SK-N-SH treated with all-trans-retinoic acid at 6 μM for 48 hours (cell line): Measurements from ENCODE around the gene MAN2B1.

Experiments
- ATAC-seq: fragments of 200-7000 bp; cut with Tn5 transposase; 3 replicates; pipeline ENCODE4 v1.9.1; 2020; ENCODE audit warnings: mild to moderate bottlenecking, moderate library complexity
- ARNTL ChIP-seq: fragments of 450-650 bp; formaldehyde crosslinking; IDR thresholded peaks from 2 replicates; pipeline ENCODE4 v1.5.0; 2020; ENCODE audit warnings: low read depth, mild to moderate bottlenecking, moderate library complexity, borderline replicate concordance
- BACH2 ChIP-seq: fragments of 250-450 bp; sonication (Bioruptor Pico); IDR thresholded peaks from 2 replicates; pipeline ENCODE4 v1.9.0; 2021; ENCODE audit warnings: mild to moderate bottlenecking, borderline replicate concordance
- CREB5 ChIP-seq: fragments of 250-450 bp; sonication (Bioruptor Pico); IDR thresholded peaks from 2 replicates; pipeline ENCODE4 v1.5.1; 2020; ENCODE audit warnings: low read depth, mild to moderate bottlenecking, moderate library complexity
- CSDC2 ChIP-seq: fragments of 250-450 bp; sonication (Bioruptor Pico); IDR thresholded peaks from 2 replicates; pipeline ENCODE4 v1.5.0; 2020; ENCODE audit warnings: mild to moderate bottlenecking, moderate library complexity
- CSRNP3 ChIP-seq: fragments of 250-450 bp; sonication (Bioruptor Pico); IDR thresholded peaks from 2 replicates; pipeline ENCODE4 v1.5.1; 2021; ENCODE audit warnings: mild to moderate bottlenecking, moderate library complexity
- ESRRG ChIP-seq: fragments of 250-450 bp; sonication (Bioruptor Pico); IDR thresholded peaks from 2 replicates; pipeline ENCODE4 v1.6.1; 2021; ENCODE audit warnings: mild to moderate bottlenecking
- GLIS3 ChIP-seq: fragments of 250-450 bp; sonication (Bioruptor Pico); IDR thresholded peaks from 2 replicates; pipeline ENCODE4 v1.5.0; 2020; ENCODE audit warnings: mild to moderate bottlenecking, moderate library complexity
- ISL1 ChIP-seq: fragments of 250-450 bp; sonication (Bioruptor Pico); IDR thresholded peaks from 2 replicates; pipeline ENCODE4 v2.1.2; 2022; ENCODE audit warnings: mild to moderate bottlenecking, moderate library complexity
- OSR1 ChIP-seq: fragments of 250-450 bp; sonication (Bioruptor Pico); IDR thresholded peaks from 2 replicates; pipeline ENCODE4 v1.8.0; 2022; ENCODE audit warnings: moderate library complexity, mild to moderate bottlenecking, inconsistent platforms
- PATZ1 ChIP-seq: fragments of 250-450 bp; sonication (Bioruptor Pico); IDR thresholded peaks from 2 replicates; pipeline ENCODE4 v1.8.0; 2020; ENCODE audit warnings: mild to moderate bottlenecking, moderate library complexity, borderline replicate concordance
- POU6F1 ChIP-seq: fragments of 250-450 bp; sonication (Bioruptor Pico); IDR thresholded peaks from 2 replicates; pipeline ENCODE4 v1.8.0; 2021; ENCODE audit warnings: low read depth, mild to moderate bottlenecking, moderate library complexity, borderline replicate concordance
- PPARA ChIP-seq: fragments of 250-450 bp; sonication (Bioruptor Pico); IDR thresholded peaks from 2 replicates; pipeline ENCODE4 v1.5.0; 2020; ENCODE audit warnings: mild to moderate bottlenecking, borderline replicate concordance
- RARB ChIP-seq: fragments of 250-450 bp; sonication (Bioruptor Pico); IDR thresholded peaks from 2 replicates; pipeline ENCODE4 v1.8.0; 2021; ENCODE audit warnings: mild to moderate bottlenecking, moderate library complexity
- SNAI2 ChIP-seq: fragments of 250-450 bp; sonication (Bioruptor Pico); IDR thresholded peaks from 2 replicates; pipeline ENCODE4 v1.5.0; 2020; ENCODE audit warnings: mild to moderate bottlenecking, moderate library complexity
- TCF4 ChIP-seq: fragments of 250-450 bp; sonication (Bioruptor Pico); IDR thresholded peaks from 2 replicates; pipeline ENCODE4 v1.8.0; 2021; ENCODE audit warnings: mild to moderate bottlenecking, moderate library complexity, borderline replicate concordance
- TOX ChIP-seq: fragments of 250-450 bp; sonication (Bioruptor Pico); IDR thresholded peaks from 2 replicates; pipeline ENCODE4 v1.8.0; 2021; ENCODE audit warnings: mild to moderate bottlenecking, moderate library complexity, borderline replicate concordance
- TSHZ2 ChIP-seq: fragments of 250-450 bp; sonication (Bioruptor Pico); IDR thresholded peaks from 2 replicates; pipeline ENCODE4 v1.5.0; 2020; ENCODE audit warnings: mild to moderate bottlenecking, moderate library complexity
- ZFP3 ChIP-seq: fragments of 250-450 bp; sonication (Bioruptor Pico); IDR thresholded peaks from 2 replicates; pipeline ENCODE4 v1.5.0; 2020; ENCODE audit warnings: mild to moderate bottlenecking, moderate library complexity
- ZFP30 ChIP-seq: fragments of 450-650 bp; formaldehyde crosslinking; IDR thresholded peaks from 2 replicates; pipeline ENCODE4 v1.5.0; 2022; ENCODE audit warnings: mild to moderate bottlenecking, moderate library complexity
- ZNF70 ChIP-seq: fragments of 450-650 bp; formaldehyde crosslinking; IDR thresholded peaks from 2 replicates; pipeline ENCODE4 v1.5.0; 2020; ENCODE audit warnings: mild to moderate bottlenecking, moderate library complexity
- ZNF8 ChIP-seq: fragments of 450-650 bp; formaldehyde crosslinking; IDR thresholded peaks from 2 replicates; pipeline ENCODE4 v1.5.0; 2020; ENCODE audit warnings: mild to moderate bottlenecking, moderate library complexity

The MAN2B1 gene

GRCh38 chr19:12668346-12668745, 1.8 kb upstream of the MAN2B1 start:
- no peak for TF ChIP-seq ZNF70
- TF ChIP-seq CSRNP3 (CRISPR knock-in tag), result no peak
- no peak for TF ChIP-seq TOX (CRISPR knock-in tag)
- no peak for TF ChIP-seq ISL1 (CRISPR knock-in tag)
- no peak for TF ChIP-seq BACH2
- TF ChIP-seq ARNTL (CRISPR knock-in tag), result no peak
- no peak for TF ChIP-seq TSHZ2 (CRISPR knock-in tag)
- no peak for TF ChIP-seq CREB5 (CRISPR knock-in tag)
- TF ChIP-seq TCF4, result no peak
- TF ChIP-seq ZFP30 (CRISPR knock-in tag), result no peak
- no peak for TF ChIP-seq PPARA (CRISPR knock-in tag)
- TF ChIP-seq GLIS3, result no peak
- no peak for TF ChIP-seq ZFP3 (CRISPR knock-in tag)
- no peak for TF ChIP-seq SNAI2 (CRISPR knock-in tag)
- no peak for TF ChIP-seq RARB (CRISPR knock-in tag)
- TF ChIP-seq ESRRG (CRISPR knock-in tag), result no peak
- no peak for TF ChIP-seq POU6F1 (CRISPR knock-in tag)
- ATAC-seq, result no peak

GRCh38 chr19:12667731-12668302, 1.3 kb upstream of the MAN2B1 start:
- TF ChIP-seq TSHZ2 (CRISPR knock-in tag) (no peak), TCF4 (no peak), ARNTL (CRISPR knock-in tag) (no peak), CSDC2 (CRISPR knock-in tag) (no peak), PATZ1 (CRISPR knock-in tag) (no peak), TOX (CRISPR knock-in tag) (no peak), BACH2 (no peak), OSR1 (CRISPR knock-in tag) (no peak), ZNF8 (no peak), SNAI2 (CRISPR knock-in tag) (no peak), ISL1 (CRISPR knock-in tag) (no peak), ZFP30 (CRISPR knock-in tag) (no peak), CSRNP3 (CRISPR knock-in tag) (no peak), ESRRG (CRISPR knock-in tag) (no peak), CREB5 (CRISPR knock-in tag) (no peak), PPARA (CRISPR knock-in tag) (no peak), ZNF70 (no peak), ZFP3 (CRISPR knock-in tag) (no peak)
- ATAC-seq, result no peak
